GM12872 (cell line): ENCODE results near the gene IER5.

Experiments
- CTCF ChIP-seq: IDR thresholded peaks from 3 replicates; pipeline ENCODE4 v1.5.1; 2011; ENCODE audit warnings: low read depth, mild to moderate bottlenecking, low read length, moderate library complexity; ENCODE audit not compliant: insufficient read depth

The IER5 gene

GRCh38 chr1:181088079-181089016 lies at the start of gene IER5:
IER5 (plus strand) TSS chr1:181088700; CDS start chr1:181088903, 203 bp downstream.
- TF ChIP-seq CTCF = no peak

- TF ChIP-seq CTCF = no peak
These were observed 48.1 kb upstream of the IER5 start for GRCh38 chr1:181040284-181040865.

- no peak for TF ChIP-seq CTCF
These were observed 45.2 kb upstream of the IER5 start for GRCh38 chr1:181043025-181043888.

DNA sequence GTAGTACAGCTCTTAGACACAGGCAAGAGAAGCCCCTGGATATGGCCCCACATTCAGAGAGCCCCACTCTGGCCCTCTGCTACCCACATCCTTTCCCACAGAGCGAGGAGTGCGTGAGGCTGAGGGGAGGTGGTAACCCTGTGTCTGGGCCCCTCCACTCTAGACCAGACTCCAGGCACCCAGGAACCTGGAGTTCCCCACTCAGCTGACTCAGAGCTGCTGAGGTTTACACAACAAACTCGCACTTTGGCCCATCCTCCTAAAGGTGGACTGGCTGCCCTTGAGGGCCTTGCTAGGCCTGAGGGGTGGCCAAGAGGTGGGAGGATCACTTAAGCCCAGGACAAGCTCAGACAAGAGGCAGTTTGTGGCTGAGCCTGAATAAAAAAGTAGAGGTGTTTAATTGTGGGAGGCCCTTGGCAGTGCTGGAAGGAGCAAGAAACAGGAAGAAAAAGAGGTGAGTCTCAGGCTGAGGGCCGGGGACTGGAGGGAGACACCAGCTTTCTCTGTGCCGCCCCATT lies 44.0 kb upstream of the IER5 start:
- no peak for TF ChIP-seq CTCF

- no peak for TF ChIP-seq CTCF
These were observed 39.1 kb upstream of the IER5 start for GRCh38 chr1:181049378-181049777.

DNA sequence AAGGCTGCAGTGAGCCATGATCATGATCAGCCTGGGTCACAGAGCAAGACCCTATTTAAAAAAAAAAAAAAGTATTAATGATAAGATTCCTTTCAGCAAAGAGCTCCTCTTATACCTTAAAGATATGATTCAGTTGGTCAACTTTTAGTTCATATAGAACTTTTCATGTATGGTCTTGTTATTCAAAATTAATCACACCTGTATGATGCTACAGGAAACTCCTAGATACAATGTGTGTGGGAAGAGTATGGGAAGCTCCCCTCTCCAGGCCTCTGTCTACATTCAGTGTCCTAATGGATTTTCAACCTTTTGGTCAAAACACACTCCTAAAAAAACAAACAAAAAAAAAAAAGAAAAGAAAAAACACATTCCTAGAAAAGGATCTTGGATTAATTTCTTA lies 37.6 kb upstream of the IER5 start:
- TF ChIP-seq CTCF = no peak

DNA sequence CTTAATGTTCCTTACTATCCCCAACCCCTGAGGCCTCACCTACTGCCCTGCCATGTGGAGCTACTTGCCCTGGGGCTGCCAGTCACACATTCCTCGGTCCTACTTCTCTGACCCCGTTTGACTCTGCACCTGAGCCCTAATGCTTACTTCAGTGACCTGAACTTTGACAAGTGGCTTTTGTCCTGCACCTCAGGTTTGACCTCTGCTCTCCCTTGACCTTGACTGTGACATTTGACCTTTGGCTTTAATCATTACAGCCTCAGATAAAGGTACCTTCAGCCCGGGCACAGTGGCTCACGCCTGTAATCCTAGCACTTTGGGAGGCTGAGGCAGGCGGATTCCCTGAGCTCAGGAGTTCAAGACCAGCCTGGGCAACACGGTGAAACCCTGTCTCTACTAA lies 31.9 kb upstream of the IER5 start:
- TF ChIP-seq CTCF = no peak
